RCC 7860 (cell line): ENCODE data around the gene OXCT1.
"Not testable (repeated sequence)": the region's sequence is repeated elsewhere in the genome, so short reads cannot be mapped to it uniquely, and the experiment has no call there.

ENCODE experiments used
- DNase-seq: peaks from one replicate; pipeline ENCODE4 v3.0.0-alpha.2; 2015; ENCODE audit warnings: low spot score
- FAIRE-seq: peaks from 2 replicates; lab custom pipeline; 2012; peaks lifted over from hg19 to GRCh38; lab: Jason Lieb, UNC

Gene OXCT1

DNA sequence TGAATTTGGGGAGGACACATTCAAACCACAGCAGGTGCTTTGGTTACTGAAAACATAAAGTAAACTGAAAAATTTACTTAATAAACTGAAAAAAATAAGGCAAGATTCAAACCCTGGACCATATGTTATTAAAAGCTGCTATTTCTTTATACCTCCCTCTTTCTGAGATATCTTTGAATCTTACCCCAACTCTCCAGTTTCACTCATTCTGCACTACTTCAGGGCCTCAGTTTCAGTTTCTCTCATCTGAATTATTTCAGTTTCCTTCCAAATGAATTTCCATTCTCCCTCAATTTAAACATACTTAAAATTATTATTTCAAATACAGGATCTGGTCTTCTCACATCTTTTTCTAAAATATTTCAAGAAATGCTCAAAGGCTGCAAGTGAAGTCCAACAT, 4.9 kb upstream of the OXCT1 start:
- FAIRE-seq, result no peak
- no peak for DNase-seq

DNA sequence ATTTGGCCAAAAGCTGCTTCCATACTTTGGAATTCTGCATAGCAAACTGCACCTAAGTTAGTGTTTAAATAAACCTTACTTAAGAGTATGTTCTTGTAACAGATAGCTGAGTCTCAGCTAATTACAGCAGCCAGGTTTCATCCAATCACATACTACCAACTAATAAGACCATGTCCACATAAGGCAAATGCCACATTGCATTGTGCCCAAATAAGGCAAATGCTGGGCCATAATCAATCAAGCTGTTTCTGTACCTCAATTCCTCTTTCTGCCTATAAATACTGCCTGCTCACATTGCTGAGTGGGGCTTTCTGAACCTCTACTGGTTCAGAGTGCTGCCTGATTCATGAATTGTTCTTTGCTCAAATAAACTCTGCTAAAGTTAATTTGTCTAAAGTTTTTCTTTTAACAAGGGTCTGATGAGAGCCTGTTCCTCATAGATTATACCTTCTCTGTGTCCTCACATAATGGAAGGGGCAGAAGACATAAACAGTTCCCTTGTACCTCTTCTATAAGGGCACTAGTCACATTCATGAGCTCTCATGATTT, 4.4 kb upstream of the OXCT1 start:
- DNase-seq (no peak), FAIRE-seq (no peak)

DNA sequence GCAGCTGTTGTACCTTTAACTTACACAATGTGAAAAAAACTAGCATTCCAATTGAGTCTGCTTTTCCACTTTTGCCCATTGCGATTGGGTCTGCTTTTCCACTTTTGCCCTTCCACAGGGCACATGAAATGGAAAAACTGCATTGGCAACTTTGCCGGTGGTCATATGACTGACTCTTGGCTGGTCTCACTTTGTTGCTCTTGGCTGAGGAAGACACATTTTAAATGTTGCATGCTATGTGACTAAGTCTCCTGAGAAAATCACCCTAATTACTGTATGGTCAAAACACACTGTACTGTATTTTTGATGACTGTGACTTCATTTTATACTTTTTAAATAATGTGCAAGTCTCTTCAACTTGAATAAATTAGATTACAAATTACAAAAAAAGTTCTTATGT, 1.6 kb upstream of the OXCT1 start:
- FAIRE-seq (no peak), DNase-seq (no peak)

- FAIRE-seq, result no peak
- no peak for DNase-seq
Measured at GRCh38 chr5:41870627-41871048, 413 bp upstream of the OXCT1 start.

- FAIRE-seq (no peak), DNase-seq (peak; percentile 14)
Measured at GRCh38 chr5:41869151-41869723, 988 bp downstream of the OXCT1 start.

- no peak for DNase-seq
- FAIRE-seq, result no peak
Measured at GRCh38 chr5:41863871-41864486, 6.2 kb downstream of the OXCT1 start.

DNA sequence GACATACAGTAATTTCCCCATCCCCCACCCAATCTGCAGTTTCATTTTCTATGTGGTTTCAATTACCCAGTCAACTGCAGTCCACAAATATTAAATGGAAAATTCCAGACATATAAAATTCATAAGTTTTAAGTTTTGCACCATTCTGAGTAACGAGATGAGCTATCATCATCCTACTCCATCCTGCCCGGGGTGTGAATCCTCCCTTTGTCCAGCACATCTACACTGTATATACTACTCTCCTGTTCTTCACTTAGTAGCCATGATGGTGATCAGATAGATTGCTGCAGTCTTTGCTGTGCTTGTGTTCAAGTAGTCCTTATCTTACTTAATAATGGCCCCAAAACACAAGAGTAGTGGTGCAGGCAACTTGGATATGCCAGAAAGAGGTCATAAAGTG, 11.3 kb downstream of the OXCT1 start:
- DNase-seq (no peak), FAIRE-seq (no peak)

GRCh38 chr5:41857989-41858388, 12.2 kb downstream of the OXCT1 start:
- no peak for FAIRE-seq
- DNase-seq, result no peak

GRCh38 chr5:41856644-41857491, 13.4 kb downstream of the OXCT1 start:
- FAIRE-seq, result peak; percentile 75
- DNase-seq, result peak; percentile 45

DNA sequence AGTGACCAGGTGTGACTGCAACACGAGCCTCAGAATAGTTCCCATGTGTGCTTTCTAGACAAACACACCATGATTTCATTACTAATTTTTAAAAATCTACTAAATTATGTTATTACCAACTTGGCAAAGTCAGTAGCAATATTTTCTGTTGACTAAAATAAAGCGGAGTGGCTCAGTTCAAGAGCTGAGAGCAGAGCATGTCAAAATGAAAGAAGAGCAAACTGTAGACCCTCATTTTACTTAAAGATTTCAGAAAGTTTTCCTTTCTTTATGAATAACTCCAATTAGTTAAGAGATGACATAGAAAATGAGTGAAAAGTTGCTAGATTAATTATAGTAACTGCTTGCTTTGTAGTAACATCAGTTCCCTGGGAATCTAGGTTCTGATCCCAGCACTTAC, 17.9 kb downstream of the OXCT1 start:
- DNase-seq (no peak), FAIRE-seq (no peak)

DNA sequence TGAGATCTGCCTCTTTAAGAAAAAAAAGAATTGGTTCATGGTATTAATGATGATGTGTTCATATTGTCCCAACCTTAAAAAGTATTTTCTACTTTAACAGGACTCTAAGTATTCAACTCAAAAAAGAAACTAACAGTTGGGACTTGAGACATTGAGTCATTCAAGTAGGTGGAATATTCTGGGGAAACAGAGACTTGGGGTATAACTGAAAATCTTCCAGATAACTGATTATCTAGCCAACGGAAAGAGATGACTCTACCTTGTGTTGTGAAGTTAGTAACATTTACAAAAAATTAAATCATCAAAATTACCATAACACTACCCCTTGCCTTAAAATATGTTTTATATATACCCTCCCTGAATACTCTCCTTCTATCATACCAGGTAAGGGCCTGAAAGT, 19.1 kb downstream of the OXCT1 start:
- DNase-seq, result no peak
- FAIRE-seq, result no peak

GRCh38 chr5:41848983-41849382, 21.2 kb downstream of the OXCT1 start:
- DNase-seq, result no peak
- FAIRE-seq, result no peak

GRCh38 chr5:41845751-41846150, 24.5 kb downstream of the OXCT1 start:
- peak; percentile 71 for FAIRE-seq

DNA sequence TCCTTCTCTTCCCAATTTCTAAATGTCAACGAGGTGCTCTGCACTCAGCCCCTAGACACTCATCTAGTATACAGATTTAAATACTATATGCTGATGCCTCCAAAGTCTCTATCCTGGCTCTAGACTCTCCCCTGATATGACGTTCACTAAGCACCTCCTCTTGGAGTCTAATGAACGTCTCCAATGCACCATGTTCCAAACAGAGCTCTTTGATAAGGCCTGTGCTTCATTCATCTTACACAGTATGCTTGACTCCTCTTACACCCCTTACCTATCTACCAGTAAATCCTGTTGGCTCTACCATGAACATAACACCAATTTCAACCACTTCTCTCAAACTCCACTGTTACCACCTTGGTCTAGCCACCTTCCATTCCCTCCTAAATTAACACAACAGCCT, 25.7 kb downstream of the OXCT1 start:
- no peak for FAIRE-seq
- DNase-seq, result no peak

More at GRCh38 chr5:41845751-41846150, 24.5 kb downstream of the OXCT1 start:
- DNase-seq, result not testable (repeated sequence)

- DNase-seq (peak; percentile 54), FAIRE-seq (peak; percentile 91)
Measured at GRCh38 chr5:41843456-41844370, 26.5 kb downstream of the OXCT1 start.

- DNase-seq (no peak), FAIRE-seq (no peak)
Measured at GRCh38 chr5:41842777-41843176, 27.4 kb downstream of the OXCT1 start.

DNA sequence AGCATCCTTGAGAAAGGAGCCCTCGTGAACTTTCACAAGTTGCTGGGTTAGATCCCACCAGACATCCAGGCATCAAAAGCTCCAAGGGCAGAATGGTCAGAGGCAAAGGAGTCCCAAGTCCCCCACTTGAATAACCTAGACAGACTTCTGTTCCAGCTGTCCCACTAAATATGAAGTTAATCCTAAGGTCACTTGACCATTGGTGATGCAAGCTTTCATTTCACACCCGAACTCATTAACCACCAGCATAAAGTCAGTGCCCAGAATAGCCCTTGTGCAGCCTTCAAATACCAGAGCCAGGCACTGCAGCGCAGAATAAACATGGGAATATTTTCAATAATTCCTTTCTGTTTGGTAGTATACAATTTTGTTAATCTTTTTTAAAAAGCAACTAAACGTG, 28.9 kb downstream of the OXCT1 start:
- FAIRE-seq, result no peak
- no peak for DNase-seq

- FAIRE-seq (peak; percentile 97), DNase-seq (peak; percentile 29)
Measured at GRCh38 chr5:41840251-41840650, 30.0 kb downstream of the OXCT1 start.

- DNase-seq, result no peak
- no peak for FAIRE-seq
Measured at GRCh38 chr5:41837793-41838192, 32.4 kb downstream of the OXCT1 start.

- FAIRE-seq (peak; percentile 94), DNase-seq (peak; percentile 76)
Measured at GRCh38 chr5:41835645-41836044, 34.6 kb downstream of the OXCT1 start.

DNA sequence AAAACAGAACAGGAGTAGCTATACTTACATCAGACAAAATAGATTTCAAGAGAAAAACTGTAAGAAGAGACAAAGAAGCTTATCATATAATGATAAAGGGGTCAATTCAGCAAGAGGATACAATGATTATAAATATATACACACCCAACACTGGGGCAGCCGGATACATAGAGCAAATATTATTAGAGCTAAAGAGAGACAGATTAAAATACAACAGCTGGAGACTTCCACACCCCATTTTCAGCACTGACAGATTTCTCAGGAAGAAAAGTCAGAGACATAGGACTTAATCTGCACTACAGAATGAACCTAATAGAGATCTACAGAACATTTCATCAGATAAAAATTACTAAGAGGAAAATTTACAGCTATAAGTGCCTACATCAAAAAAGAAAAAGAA, 35.7 kb downstream of the OXCT1 start:
- FAIRE-seq, result no peak
- DNase-seq, result no peak
